Measurements from ENCODE around the gene ST6GAL1. TPM values are rescaled to one million over a fixed set of nuclear protein-coding genes. Genes with fewer than 3 reads are reported as not detected.

Gene ST6GAL1, protein sequence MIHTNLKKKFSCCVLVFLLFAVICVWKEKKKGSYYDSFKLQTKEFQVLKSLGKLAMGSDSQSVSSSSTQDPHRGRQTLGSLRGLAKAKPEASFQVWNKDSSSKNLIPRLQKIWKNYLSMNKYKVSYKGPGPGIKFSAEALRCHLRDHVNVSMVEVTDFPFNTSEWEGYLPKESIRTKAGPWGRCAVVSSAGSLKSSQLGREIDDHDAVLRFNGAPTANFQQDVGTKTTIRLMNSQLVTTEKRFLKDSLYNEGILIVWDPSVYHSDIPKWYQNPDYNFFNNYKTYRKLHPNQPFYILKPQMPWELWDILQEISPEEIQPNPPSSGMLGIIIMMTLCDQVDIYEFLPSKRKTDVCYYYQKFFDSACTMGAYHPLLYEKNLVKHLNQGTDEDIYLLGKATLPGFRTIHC
- 10 to 100 TPM; 14.1 to 95.0 (median 60.1) TPM for total RNA-seq
- 10 to 100 TPM in 2 of 3 donors, 1 to 10 TPM in 1; 7.2 to 30.9 (median 10.6) TPM for polyA plus RNA-seq
- long read RNA-seq, donor 1, full-length matches to known transcripts, result 2 of 2 reads
- long read RNA-seq, donor 1, partial matches to known transcripts, result 0 of 2 reads
- long read RNA-seq, donor 1, other reads (novel, unspliced or antisense), result 0 of 2 reads
- long read RNA-seq, donor 2, full-length matches to known transcripts, result 2 of 2 reads
- long read RNA-seq, donor 2, partial matches to known transcripts, result 0 of 2 reads
- long read RNA-seq, donor 2, other reads (novel, unspliced or antisense), result 0 of 2 reads
- long read RNA-seq, donor 3, full-length matches to known transcripts, result 5 of 5 reads
- long read RNA-seq, donor 3, partial matches to known transcripts, result 0 of 5 reads
- long read RNA-seq, donor 3, other reads (novel, unspliced or antisense), result 0 of 5 reads
- long read RNA-seq, donor 4, partial matches to known transcripts, result 0 of 5 reads
- long read RNA-seq, donor 4, other reads (novel, unspliced or antisense), result 5 of 5 reads
- long read RNA-seq, donor 5, full-length matches to known transcripts, result 26 of 40 reads
- long read RNA-seq, donor 5, partial matches to known transcripts, result 9 of 40 reads
- long read RNA-seq, donor 5, other reads (novel, unspliced or antisense), result 5 of 40 reads
- long read RNA-seq, donor 6, full-length matches to known transcripts, result 2 of 5 reads
- long read RNA-seq, donor 6, partial matches to known transcripts, result 0 of 5 reads
- long read RNA-seq, donor 6, other reads (novel, unspliced or antisense), result 3 of 5 reads
- long read RNA-seq, donor 7, full-length matches to known transcripts, result 2 of 2 reads
- long read RNA-seq, donor 7, partial matches to known transcripts, result 0 of 2 reads
- long read RNA-seq, donor 7, other reads (novel, unspliced or antisense), result 0 of 2 reads
- long read RNA-seq, donor 8, full-length matches to known transcripts, result 8 of 8 reads
- long read RNA-seq, donor 8, partial matches to known transcripts, result 0 of 8 reads
- long read RNA-seq, donor 8, other reads (novel, unspliced or antisense), result 0 of 8 reads
- long read RNA-seq, donor 9, full-length matches to known transcripts, result 2 of 2 reads
- long read RNA-seq, donor 9, partial matches to known transcripts, result 0 of 2 reads
- long read RNA-seq, donor 9, other reads (novel, unspliced or antisense), result 0 of 2 reads
- long read RNA-seq, donor 10, partial matches to known transcripts, result 0 of 12 reads
- long read RNA-seq, donor 10, other reads (novel, unspliced or antisense), result 12 of 12 reads

DNA sequence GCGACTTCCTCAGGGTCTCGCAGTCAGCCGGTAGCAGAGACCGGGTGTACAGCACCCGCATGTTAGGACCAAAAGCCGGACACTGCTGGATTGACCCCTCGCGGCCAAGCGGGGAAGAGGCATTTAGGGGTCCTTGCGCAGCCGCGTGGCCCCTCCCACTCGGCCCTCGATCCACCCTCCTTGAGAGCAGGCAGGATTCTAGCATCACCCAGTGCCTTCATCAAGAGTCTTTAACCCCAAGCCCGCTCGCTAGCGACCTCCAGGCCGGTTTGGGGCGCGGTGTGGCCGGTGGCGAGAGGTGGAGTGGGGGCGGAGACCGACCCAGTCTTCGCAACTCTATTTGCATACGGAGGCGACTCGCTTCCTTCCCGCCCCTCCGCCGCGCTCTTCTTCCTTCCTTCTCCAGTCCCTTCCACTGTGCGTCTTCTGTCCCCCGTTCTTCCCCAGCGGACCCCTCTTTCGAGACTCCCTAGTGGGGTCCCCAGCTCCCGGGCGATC is at the start of gene ST6GAL1:
Gene ST6GAL1 (plus strand): TSS at position 384 of the 498 bp plus-strand sequence. CDS start 112,178 bp downstream, outside the sequence.
- Histone ChIP-seq H3K27me3 (no peaks in the 10 kb centered on the region), H3K9me3 (replicated peaks in 1 of 3) (no peaks in the 10 kb centered on the region), H3K4me3 (peak within 1 kb of the TSS in 3 of 4 donors; percentile 28 to 74 (median 33)), H3K27ac (peak within 1 kb of the TSS; percentile 39 to 89 (median 67)), H3K4me1 (replicated peaks in 1 of 2) (no peaks in the 10 kb centered on the region), H3K36me3 (replicated peaks in 1 of 2) (no peaks in the 10 kb centered on the region)
- intact Hi-C loops (cut with DNase I), result no loop called here
- peak; percentile 41 to 81 (median 58) for DNase-seq
- WGBS, 4 donors, result 0 to 1% (median 1%) methylated on average over 17 to 38 of the region's 38 CpGs
- TF ChIP-seq, protein P1, sequence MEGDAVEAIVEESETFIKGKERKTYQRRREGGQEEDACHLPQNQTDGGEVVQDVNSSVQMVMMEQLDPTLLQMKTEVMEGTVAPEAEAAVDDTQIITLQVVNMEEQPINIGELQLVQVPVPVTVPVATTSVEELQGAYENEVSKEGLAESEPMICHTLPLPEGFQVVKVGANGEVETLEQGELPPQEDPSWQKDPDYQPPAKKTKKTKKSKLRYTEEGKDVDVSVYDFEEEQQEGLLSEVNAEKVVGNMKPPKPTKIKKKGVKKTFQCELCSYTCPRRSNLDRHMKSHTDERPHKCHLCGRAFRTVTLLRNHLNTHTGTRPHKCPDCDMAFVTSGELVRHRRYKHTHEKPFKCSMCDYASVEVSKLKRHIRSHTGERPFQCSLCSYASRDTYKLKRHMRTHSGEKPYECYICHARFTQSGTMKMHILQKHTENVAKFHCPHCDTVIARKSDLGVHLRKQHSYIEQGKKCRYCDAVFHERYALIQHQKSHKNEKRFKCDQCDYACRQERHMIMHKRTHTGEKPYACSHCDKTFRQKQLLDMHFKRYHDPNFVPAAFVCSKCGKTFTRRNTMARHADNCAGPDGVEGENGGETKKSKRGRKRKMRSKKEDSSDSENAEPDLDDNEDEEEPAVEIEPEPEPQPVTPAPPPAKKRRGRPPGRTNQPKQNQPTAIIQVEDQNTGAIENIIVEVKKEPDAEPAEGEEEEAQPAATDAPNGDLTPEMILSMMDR (IDR thresholded peaks at IDR 0.05), result peak in 4 of 6 experiments; percentile 32 to 48 (median 40)
- TF ChIP-seq POLR2A (IDR thresholded peaks at IDR 0.05), result peak in 1 of 2 donors; percentile 15

DNA sequence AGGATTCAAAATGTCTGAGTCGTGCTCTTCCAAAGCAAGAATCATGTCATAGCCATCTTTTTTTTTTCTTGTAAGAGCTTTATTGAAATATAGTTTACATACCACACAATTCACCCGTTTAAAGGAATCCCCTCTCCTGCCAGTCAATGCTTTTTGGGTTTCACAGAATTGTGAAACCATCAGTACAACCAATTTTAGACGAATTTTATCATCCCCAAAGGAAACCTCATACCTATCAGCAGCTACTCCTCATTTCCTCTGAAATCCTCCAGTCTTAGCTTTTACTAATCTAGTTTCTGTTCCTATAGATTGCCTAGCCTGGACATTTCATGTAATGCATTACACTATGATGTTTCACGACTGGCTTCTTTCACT is 48.2 kb upstream of the ST6GAL1 start:
- intact Hi-C loops (cut with DNase I), result no loop called here
- Histone ChIP-seq H3K4me1 (replicated peaks in 1 of 2) (no peaks in the 10 kb centered on the region), H3K27me3 (no peaks in the 10 kb centered on the region), H3K4me3 (no peak overlapping the region), H3K27ac (no peak overlapping the region), H3K36me3 (replicated peaks in 1 of 2) (no peaks in the 10 kb centered on the region), H3K9me3 (replicated peaks in 1 of 3) (no peaks in the 10 kb centered on the region)
- no peak for TF ChIP-seq POLR2A (IDR thresholded peaks at IDR 0.05)
- TF ChIP-seq, protein P1 (IDR thresholded peaks at IDR 0.05), result no peak
- no peak for DNase-seq
- WGBS, 4 donors, result 50 to 64% (median 59%) methylated on average over 4 of the region's 4 CpGs

DNA sequence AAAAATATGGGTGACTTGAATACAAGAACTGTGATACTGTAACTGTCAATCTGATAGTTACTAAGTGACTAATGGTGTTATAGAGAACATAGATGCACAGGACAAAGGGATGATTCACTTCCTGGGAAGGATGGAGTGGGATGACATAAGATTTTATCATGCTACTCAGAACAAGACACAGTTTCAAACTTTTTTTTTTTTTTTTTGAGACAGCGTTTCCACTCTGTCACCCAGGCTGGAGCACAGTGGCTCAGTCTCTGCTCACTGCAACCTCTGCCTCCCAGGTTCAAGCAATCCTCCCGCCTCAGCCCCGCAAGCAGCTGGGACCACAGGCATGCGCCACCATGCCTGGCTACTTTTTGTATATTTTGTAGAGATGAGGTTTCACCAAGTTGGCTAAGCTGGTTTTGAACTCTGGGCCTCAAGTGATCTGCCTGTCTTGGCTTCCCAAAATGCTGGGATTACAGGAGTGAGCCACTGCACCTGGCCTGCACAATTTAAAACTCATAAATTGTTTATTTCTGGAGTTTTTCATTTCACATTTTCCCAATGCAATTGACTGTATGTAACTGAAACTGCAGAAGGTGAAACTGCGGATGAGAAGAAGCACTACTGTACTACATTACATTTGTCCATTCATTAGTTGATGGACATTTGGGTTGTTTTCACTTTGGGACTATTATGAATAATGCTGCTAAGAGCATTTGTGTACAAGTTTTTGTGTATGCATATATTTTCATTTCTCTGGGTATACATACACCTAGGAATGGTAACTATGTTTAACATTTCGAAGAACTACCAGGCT is 47.2 kb upstream of the ST6GAL1 start:
- TF ChIP-seq, protein P1 (IDR thresholded peaks at IDR 0.05), result no peak
- TF ChIP-seq POLR2A (IDR thresholded peaks at IDR 0.05), result no peak
- no peaks in the 10 kb centered on the region for H3K9me3 ChIP-seq (replicated peaks in 1 of 3)
- intact Hi-C loops (cut with DNase I), result no loop called here
- no peaks in the 10 kb centered on the region for H3K4me1 ChIP-seq (replicated peaks in 1 of 2)
- no peak overlapping the region for H3K27ac ChIP-seq
- no peaks in the 10 kb centered on the region for H3K36me3 ChIP-seq (replicated peaks in 1 of 2)
- no peak overlapping the region for H3K4me3 ChIP-seq
- no peaks in the 10 kb centered on the region for H3K27me3 ChIP-seq
- DNase-seq, result no peak
- 77 to 86% (median 85%) methylated on average over 6 of the region's 6 CpGs for WGBS, 4 donors
